ENCODE data around the gene VEPH1.
"Not testable (repeated sequence)": the region's sequence is repeated elsewhere in the genome, so short reads cannot be mapped to it uniquely, and the experiment has no call there.

The VEPH1 gene

DNA sequence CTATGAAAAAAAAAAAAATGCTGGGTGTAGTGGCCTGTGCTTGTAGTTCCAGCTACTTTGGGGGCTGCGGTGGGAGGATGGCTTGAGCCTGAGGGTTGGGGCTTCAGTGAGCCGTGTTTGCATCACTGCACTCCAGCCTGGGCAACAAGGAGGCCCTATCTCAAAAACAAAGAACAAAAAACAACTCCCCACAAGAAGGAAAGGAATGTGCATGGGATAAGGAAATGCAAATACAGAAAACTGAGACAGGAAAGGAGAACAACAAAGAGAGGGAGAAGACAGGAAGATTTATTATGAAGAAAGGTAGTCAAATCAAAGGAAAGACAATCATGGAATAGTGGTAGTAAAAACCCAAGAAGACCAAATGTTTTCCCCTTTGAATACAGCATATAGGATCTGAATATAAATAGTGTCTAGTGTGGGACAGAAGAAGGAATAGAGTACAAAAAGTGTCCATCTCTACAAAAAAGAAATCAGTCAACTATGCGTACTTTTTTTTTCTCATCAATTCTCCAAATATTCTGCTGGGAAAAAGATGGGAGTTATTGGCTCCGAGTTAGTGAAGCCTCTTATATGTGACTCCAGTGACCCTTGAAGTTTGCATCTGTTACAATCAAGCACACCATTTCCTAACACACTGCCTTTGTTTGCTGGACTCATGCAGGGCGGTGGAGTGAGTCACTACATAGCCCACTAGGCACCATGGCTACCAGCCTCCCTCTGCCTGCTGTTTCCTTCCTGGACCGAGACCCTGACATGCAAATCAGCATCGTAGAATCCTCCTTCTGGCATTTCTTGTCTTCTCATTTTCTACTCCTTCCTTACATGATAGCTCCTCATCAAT lies 167.8 kb downstream of the VEPH1 start:
- DNase-seq = no peak

DNA sequence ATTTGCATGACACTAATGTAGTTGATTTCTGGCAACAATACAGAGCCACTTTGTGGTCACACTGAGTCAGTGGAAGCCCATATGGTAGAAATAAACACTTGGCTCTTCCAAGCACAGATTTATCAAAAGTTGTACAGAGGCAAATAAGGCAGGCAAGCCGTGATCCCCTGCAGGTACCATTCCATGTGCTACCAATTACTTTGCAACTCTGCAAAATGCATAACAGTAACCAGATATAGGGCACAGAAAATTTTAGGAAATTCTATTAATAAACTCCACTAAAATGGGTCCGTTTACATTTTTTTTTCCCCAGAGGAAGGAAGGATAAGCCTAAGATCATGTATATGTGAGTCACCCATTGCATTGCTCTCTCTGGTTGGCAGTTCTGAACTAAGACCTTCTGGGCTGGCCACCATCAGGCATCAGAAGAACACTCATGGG lies 169.6 kb downstream of the VEPH1 start:
- no peak for DNase-seq

DNA sequence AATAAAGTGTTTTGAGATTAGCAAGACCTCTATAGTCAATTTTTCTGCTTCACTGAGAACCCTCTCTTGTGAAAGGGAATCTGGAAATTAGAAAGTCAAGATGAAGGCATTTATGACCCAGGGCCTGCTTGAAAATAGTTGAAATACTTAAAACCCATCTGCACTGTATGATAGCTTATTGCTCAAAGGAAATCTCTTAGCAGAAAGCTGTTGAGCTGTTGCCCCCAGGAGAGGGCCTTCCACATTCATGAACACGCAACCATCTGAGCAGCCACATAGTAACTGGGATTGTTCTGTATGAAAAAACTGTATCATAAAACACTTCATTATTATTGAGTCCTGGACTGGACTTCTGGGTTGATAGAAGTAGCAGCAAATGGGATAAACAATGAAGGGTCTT lies 173.0 kb downstream of the VEPH1 start:
- DNase-seq = no peak

DNA sequence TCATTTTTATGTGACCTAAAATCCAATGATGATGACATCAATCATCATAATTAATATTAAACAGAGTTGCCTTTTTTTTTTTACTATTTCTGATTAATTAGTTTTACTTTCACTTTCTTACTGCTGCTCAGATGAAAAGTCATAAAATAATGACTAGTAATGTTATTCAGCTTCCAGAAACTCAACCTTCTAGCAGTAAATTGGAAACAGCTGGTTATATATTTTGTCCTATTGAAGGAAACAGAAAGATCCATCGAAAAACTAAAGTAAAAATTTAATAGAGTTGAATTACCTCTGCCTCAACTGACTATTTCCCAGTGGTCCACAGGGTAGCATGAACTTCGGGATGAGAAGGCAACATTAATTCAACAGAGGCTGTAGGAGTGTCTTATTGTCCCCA lies 173.7 kb downstream of the VEPH1 start:
- no peak for DNase-seq

DNA sequence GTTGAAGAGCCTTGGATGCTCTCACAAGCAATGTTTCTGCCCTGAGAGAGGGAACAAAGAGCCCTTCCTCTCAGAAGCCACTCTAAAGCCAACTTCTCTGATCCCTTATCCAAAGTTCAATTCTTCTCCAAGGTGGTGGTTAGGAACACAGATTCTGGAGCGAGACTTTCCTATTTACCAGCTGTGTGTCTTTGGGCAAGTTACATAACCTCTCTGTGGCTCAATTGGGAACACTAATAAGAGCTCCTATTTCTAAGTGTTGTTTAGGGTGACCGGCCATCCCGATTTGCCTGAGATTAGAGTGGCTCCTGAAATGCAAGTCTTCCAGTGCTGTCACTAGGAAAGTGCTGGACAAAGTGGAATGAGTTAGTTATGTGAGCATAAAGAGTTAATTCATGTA lies 175.4 kb downstream of the VEPH1 start:
- no peak for DNase-seq

DNA sequence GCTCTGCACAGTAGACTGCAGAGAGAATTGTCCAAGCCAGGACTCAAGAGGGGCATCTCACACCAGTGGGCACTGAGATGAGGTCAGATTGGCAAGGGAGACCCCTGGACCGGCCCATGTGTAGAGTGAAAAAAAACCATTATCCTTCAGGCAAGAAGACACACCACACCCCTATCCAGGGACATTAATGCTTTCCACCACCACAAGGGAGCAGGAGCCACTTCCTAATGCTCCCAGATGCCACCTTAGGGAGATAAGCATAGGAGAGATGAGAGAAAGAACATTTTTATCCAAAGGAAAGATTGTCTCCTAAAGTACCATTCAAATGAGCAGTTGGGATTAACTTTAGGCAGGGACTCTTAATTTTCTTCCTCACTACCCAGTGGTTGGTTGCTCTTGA lies 176.2 kb downstream of the VEPH1 start:
- DNase-seq = no peak

DNA sequence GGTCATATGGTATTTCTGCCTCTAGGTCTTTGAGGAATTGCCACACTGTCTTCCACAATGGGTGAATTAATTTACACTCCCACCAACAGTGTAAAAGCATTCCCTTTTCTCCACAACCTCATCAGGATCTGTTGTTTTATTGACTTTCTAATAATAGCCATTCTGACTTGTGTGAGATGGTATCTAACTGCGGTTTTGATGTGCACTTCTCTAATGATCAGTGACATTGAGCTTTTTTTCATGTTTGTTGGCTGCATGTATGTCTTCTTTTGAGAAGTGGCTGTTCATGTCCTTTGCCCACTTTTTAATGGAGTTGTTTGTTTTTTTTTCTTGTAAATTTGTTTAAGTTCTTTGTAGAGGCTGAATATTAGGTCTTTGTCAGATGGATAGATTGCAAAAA lies 178.3 kb downstream of the VEPH1 start:
- not testable (repeated sequence) for DNase-seq

DNA sequence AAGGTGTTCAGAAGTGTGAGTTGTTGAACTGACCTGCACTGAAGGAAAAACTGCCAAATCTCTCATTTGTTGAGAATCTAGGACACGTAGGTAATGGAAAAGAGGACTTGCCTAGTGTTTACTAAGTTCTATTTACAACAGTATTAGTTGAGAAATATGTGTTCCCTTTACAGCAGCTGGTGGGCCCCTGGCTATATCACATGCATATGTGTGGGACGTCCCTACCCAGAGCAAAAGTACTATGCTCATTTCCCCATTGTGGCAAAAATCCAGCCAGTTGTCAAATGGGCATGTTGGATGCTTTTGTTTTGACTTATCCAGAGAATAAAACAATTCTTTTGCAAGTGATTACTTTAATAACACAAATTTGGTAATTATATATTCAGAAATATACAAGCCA lies 179.9 kb downstream of the VEPH1 start:
- DNase-seq = no peak

DNA sequence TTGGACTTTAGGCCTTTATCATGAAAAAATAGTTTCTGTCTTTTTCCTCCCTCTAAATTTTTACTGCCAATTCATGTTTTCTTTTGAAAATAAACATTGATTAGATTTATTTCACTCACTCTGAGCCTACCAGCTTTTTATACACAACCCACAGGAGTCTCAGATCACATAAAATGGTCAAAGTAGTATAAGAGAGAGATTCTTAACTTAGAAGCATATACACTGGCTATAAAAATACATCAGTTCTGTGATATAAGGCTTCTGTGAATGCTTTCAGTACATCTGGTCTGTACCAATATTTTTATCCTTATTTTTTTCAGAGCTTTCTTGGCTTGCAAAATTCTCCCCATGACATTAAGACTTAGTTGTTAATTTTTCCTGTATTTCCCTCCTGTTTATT lies 183.5 kb downstream of the VEPH1 start:
- no peak for DNase-seq

DNA sequence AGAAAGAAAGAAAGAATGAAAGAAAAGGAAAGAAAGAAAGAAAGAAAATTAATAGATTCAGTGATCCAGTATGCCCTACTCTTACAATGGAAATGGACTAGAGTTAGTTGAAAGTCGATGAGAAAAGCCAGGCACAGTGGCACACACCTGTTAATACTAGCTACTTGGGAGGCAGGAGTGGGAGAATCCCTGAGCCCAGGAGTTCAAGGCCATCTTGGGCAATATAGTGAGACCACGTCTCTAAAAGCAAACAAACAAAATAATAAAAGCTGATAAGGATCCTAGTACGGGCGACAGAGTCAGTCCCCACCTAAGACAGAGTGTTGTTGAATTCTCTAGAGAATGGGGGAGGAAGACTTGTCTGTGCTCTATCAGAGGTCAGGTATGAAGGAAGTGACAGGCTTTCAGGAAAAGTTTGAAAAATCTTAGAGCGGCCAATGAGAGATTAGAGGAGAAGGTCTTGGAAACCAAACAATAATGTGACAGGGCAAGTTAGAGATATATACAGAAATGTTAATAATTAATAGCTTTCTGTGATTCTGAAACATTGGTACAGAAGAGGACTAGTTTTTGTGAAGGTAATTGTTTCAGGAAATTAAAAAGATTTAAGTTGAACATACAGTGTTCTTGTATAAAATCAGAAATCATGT lies 184.5 kb downstream of the VEPH1 start:
- no peak for DNase-seq

DNA sequence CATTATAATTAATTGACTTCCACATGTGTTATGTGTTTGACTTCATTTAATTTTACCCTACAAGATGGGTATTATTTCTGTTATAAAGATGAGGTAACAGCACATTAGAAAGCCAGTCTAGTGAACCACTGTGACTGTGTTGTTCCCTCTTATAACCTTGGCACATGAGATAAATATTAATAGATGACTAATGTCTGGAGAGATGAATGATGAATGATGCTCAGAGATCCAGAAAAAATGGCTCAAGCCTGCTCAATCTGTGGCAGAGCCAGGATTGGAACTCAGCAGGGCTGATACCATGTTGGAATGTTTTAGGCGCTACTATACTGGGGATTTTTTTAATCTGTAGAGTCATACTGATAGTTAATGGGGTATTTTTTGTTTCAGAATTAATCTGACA lies 185.3 kb downstream of the VEPH1 start:
- DNase-seq = no peak

DNA sequence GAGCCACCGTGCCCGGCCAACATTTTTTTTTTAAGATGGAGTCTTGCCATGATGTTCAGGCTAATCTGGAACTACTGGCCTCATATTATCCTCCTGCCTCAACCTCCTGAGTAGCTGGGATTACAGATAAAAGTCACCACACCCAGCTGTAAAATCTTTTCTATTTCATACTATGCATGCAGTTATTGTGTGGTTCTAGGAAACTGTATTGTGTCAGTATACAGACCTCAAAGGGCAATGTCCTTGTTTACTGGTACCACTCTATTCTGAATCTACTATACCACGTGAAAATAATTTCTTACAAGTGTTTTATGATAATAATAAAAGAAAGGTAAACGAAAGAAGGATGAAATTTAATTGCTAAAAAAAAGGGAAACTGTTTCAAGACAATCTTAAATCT lies 190.0 kb downstream of the VEPH1 start:
- no peak for DNase-seq

DNA sequence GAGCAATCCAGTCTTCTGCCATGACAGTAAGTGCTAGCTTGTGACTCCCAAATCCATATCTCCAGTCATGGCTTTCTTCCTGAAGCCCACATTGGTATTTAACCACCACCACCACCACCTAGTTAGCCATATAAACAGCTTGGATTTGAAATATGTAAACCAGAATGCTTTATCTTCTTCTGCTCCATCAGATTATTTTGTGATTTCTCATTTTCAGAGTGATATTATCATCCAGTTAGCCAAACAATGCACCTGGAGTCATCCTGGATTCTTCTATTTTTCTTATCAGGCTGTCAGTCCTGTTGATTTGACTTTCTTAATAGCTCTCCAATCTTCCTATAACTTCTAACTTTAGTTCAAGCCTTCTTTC lies 190.9 kb downstream of the VEPH1 start:
- no peak for DNase-seq

DNA sequence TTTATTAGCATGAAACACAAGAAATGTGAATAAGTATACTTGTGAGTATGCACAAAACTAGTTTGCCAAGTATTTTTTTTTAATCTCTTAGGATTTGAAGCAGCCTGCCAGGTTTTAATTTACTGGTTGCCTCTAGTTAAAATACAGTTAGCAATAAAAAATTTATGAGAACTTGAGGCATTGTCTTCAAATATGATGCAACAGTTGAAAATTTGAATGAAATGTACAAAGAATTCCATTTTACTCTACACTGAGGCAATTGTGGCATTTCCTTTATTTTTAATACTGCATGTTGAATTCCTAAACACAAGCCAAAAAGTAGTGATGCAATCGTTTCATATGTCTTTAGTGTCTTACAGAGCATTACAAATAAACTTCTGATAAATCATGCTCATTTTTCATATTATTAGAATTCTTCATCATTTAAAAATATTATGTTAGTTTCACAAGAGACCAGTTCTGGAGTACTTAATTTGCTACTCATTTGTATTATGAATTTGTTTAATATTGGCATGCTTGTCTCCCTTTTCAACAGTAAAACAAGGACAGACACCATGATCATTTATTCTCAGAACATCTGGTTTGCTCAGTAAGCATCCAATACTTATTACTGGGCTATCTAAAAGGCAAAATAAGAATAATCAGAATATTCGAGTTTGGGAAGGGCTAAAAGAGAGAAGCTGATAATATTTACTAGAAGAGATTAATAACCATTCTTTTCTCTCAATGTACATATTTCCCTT lies 191.4 kb downstream of the VEPH1 start:
- no peak for DNase-seq

DNA sequence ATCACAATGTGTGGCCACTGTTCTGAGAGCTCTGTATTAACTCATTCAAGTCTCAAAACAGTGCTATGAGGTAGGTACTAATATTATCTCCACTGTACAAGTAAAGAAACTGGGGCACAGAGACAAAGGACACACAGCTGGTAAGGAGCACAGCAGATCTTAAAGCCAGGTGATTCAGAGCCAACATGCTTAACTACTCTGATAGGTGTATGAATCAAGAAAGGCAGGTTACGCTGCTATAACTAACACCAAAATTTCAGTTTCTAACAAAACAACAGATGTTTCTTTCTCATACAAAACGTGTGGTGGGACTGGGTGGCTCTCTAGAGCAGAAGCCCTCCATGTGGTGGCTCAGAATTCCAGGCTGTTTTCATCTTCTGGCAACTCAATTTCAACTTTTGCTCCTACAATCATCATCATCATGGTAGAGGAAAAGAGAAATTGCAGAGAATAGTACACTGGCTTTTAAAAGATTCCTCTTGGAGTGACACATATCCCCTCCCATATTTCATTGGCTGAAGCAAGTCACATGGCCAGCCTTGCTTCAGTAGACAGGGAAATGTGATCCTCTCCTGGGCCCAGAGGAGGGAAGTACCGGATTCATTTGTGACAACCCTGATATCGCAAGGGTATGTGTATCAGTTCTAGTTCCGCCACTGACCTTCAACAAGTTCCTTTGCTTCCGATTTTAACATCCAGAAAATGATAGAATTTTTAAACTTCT lies 192.7 kb downstream of the VEPH1 start:
- DNase-seq = no peak

DNA sequence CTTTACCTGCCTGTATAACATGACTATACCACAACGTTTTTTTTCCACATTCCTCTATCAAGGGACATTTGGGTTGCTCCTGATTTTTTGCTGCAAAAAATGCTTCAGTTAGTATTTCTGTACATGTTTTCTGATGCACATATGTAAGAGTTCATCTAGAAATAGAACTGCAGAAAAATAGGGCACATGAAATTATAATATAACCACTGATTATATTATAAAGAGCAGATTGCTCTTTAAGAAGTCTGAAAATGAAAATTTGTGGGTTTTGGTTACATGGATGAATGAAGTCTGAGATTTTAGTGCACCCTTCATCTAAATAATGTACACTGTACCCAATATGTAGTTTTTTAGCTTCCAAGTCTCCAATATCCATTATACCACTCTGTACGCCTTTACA lies 196.7 kb downstream of the VEPH1 start:
- DNase-seq = no peak

DNA sequence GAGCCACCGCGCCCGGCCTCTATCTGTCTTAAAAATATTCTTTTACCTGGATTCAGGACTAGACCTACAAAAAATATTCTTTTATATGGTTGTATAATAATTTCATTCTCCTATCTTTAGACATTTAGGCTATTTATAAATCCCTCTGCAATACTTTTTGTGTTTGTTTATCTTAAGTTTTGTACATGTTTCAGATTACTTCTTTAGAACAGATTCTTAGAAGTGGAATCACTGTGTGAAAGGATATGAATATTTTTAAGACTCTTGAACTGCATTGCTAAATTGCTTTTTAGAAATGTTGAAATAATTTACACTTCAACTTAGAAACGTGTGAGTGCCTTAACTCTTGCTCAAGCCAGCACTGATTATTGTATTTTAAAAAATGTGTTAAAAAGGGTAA lies 197.8 kb downstream of the VEPH1 start:
- no peak for DNase-seq

DNA sequence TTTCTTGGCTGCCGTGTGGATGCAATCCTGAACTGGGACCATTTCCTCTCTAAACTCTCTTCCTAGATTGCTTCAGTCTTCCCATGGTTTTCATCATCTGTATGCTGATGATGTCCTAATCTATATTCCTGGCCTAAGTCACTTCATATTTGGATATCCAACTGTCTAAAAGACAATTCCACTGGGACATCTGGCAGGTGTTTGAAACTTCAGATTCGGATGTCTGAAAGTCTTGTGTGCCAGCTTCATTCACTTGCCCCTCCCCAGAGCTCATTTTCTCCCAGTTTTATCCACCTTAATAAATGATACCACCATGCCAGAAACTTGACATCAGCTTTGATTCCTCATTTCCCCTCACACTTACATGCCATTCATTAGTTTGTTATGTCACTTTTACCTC lies 201.5 kb downstream of the VEPH1 start:
- DNase-seq = no peak

DNA sequence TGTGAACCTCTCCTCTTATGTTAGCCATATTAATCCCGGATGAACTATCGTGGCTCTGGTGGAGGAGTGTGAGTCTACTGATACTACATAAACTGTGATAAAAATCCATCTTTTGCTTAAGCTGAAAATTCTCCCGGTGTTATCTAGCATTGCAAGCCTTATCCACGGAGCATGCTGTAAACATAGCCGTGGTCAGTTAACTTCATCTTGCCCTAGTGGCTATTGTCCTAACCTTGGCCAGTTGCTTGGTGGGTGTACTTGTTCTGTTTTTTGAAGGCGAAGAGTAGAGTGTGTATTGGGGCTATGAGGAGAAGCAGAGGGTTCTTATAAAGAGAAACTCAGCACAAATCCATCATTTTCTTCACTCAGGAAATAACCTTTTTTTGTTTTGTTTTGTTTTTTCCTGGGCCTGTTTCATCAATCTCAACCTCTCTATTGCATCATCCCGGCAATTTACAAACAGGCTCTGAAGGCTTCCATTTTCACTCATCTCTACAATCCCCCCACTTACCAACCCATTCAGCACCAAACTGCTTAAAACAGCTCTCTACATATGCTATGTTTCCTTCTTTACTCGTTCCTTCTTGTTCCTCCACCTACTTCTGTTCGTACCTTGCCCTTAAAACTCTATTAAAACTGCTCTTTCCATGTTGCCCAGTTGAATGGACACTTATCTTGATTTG lies 202.1 kb downstream of the VEPH1 start:
- DNase-seq = no peak

DNA sequence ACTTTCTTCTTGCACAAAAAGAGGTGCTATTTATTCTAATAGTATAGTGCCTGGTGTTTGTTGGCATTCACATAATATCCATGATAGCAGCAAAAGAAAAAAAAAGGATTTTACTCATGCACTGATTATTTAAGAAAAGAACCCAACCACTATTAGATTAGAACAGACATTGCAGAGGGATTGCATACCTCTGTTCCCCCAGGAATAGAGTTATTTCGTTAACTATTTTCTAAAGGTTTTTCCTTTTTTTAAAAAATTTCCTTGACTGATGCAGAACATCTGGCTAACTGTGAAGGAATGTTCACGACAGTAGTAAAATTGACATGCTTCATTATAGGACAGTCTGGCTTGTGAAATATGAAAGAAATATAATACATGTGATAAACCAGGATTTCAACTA lies 203.1 kb downstream of the VEPH1 start:
- DNase-seq = no peak

DNA sequence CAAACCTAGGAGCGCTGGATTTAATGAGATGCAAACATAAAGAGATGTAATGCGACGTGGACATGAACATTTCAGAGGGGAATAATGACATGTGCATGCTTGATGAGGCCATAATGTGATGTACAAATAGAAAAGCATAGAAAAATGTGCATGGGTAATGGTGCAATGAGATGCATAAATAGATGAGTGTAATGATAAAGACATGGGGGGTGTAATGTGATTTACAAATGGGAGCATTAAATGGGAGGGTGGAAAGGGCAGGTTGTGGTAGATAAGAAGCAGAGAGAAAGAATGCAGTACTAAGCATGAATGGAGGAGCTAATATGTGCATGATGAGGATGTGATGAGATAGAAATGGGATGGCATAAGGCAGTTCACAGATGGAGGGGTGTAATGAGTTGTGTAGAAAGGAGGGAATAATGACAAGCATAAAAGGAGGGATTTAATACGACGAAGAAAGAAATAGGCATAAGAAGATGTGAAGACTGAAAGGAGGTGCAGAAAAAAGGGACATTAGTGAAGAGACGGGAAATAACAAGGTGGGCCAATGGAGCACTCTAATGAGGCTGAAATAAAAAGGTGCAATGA lies 205.8 kb downstream of the VEPH1 start:
- no peak for DNase-seq

DNA sequence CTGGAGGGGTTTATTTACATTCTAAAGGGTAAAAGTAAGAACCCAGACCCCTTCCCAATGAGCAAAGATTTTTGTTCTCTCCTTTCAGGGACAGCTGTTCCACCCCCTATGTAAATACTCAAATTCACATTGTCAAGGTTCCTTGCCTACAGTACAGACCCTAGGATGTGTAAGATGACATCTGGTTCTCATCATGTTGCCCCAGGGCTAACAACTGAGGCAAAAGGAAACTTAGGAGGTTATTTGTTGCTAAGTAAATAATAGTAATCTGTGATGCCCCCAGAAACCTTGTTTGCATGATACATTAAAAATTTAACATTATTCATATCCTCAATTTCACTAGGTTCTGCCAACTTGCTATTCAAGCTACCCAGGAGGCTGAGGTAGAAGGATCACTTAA lies 208.3 kb downstream of the VEPH1 start:
- DNase-seq = no peak

Data from activated naive CD4-positive, alpha-beta T cell (primary cell).